Sigmoid colon (tissue), 3 donors: ENCODE data around the gene MCOLN1.

ENCODE experiments used
- CTCF ChIP-seq, 4 experiments: fragments of 450-650 bp in 3 of 4; fragments of 200-600 bp in 1 of 4; IDR thresholded peaks; one replicate each; pipeline ENCODE4 v1.5.1; 2016 to 2019; ENCODE audit warnings: antibody characterized with exemption in 4 of 4, mild to moderate bottlenecking in 3 of 4, moderate library complexity in 2 of 4
- POLR2A ChIP-seq, 2 donors: fragments of 450-650 bp; IDR thresholded peaks; one replicate each; pipeline ENCODE4 v1.6.1; 2016; ENCODE audit warnings: antibody characterized with exemption in 2 of 2, mild to moderate bottlenecking in 2 of 2, moderate library complexity in 2 of 2

GRCh38 chr19:7522072-7522922 lies at the start of gene MCOLN1:
- TF ChIP-seq CTCF (IDR thresholded peaks at IDR 0.05) (no peak), POLR2A (IDR thresholded peaks at IDR 0.05) (no peak)
